HG03575 (cell line): ENCODE results near the gene CDC34.

Experiments
- ATAC-seq: cut with Tn5 transposase; IDR thresholded peaks from one replicate; pipeline ENCODE4 v1.9.1; 2021; ENCODE audit not compliant: unreplicated experiment, insufficient number of reproducible peaks, low FRiP score; ENCODE audit errors: extremely low read depth

Gene CDC34

DNA sequence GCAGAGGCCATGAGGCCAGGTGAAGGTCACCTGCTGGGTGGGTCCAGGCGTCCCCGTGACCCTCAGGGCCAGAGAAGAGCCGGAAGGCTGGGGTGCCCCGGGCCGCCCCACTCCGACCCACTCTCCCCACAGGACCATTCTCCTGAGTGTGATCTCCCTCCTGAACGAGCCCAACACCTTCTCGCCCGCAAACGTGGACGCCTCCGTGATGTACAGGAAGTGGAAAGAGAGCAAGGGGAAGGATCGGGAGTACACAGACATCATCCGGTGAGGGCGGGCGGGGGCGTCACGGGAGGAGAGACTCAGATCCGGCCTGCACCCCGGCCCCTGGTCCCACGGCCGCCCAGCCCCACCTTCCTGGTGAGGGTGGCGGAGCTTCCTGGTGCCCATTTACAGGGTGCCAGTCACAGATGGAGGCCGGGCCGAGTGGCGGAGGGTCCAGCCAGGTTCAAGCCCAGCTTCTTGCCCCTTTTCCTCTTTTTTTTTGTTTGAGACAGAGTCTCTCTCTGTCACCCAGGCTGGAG, 5.4 kb downstream of the CDC34 start:
- no peak for ATAC-seq

DNA sequence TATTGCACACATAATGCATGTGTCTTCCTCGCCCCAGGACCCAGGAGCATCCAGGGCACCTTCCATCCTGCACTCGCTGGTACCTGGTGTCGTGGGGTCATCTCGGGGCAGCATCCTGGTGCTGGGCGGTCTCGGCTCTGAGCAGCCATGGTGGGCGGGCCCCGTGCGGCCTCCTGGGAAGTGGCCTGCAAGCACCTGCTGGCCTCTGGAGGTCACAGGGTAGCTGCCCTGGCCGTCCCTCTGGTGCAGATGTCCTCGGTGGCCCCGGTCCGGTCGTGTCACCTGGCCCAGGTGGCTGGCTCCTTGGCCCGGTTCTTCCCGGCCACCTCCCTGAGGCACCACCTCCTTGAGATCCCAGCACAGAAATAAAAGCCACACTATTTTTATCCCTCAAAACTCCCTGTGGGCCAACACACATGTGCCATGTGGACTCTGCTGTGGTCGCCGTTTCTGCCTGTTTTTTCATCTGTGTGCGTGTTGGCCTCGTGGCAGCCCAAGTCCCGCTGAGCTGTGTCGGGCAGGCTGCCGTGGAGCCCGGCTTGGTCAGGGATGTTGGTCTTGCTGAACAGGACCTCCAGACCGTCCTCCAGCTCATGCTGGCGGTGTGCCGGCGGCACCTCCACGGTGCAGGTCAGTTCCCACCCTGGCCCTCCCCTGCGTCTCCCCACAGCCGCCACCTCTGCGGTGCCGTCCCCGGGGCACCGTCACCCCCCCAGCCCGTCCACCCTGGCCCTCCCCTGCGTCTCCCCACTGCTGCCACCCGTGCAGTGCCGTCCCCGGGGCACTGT, 7.3 kb downstream of the CDC34 start:
- ATAC-seq = no peak

DNA sequence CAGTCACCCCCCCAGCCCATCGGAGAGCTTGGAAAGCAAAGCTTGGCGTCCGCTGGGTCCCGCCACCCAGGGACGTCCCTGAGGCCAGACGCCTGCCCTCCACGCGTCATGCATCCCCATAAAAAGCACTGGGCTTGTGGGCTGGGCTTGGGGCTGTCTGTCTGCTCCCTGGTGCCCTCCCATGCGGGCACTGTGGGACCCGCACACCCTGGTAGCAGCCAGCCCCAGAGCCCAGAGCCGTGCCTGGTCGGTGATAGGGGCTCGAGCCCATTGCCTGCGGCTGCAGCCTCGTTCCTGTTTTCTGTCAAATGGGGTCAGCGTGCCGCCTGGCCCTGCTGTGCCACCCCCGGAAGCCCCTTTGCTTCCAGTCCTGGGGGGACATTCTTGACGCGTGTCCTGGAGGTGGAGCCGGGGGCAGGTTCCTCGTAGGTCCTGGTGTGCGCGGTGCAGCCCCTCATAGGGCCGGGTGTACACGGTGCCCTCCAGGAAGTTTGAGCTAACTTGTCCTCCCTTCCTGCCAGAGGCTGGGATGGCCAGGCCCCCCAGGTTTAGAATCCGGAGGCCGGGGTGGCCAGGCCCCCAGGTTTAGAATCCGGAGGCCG, 8.0 kb downstream of the CDC34 start:
- ATAC-seq = no peak

DNA sequence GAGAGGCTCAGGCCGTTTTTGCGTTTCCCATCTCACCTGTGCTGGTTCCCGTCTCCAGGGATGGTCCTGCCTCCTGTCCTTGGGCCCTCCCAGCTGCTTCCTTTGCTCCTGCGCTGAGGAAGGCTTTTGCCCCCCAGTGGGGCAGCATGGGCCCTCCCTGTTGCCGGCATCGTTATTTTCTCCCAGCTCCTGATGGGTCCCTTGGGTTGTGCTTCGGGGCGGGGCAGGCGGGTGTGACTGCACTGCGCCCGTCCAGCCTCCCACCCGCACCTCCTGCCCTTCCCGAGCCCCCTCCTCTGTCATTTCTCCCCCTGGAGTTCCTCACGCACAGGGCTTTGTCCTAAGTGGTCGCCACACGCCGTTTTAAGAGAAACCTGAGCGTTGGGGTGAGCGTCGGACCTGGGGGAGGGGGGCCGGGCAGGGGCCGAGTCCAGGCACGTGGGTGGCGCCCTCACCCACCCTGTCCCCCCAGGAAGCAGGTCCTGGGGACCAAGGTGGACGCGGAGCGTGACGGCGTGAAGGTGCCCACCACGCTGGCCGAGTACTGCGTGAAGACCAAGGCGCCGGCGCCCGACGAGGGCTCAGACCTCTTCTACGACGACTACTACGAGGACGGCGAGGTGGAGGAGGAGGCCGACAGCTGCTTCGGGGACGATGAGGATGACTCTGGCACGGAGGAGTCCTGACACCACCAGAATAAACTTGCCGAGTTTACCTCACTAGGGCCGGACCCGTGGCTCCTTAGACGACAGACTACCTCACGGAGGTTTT, 9.5 kb downstream of the CDC34 start:
- ATAC-seq = no peak

DNA sequence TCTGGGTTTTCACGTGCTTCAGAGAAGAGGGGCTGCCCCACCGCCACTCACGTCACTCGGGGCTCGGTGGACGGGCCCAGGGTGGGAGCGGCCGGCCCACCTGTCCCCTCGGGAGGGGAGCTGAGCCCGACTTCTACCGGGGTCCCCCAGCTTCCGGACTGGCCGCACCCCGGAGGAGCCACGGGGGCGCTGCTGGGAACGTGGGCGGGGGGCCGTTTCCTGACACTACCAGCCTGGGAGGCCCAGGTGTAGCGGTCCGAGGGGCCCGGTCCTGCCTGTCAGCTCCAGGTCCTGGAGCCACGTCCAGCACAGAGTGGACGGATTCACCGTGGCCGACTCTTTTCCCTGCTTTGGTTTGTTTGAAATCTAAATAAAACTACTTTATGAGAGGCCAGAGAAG, 10.1 kb downstream of the CDC34 start:
- no peak for ATAC-seq

DNA sequence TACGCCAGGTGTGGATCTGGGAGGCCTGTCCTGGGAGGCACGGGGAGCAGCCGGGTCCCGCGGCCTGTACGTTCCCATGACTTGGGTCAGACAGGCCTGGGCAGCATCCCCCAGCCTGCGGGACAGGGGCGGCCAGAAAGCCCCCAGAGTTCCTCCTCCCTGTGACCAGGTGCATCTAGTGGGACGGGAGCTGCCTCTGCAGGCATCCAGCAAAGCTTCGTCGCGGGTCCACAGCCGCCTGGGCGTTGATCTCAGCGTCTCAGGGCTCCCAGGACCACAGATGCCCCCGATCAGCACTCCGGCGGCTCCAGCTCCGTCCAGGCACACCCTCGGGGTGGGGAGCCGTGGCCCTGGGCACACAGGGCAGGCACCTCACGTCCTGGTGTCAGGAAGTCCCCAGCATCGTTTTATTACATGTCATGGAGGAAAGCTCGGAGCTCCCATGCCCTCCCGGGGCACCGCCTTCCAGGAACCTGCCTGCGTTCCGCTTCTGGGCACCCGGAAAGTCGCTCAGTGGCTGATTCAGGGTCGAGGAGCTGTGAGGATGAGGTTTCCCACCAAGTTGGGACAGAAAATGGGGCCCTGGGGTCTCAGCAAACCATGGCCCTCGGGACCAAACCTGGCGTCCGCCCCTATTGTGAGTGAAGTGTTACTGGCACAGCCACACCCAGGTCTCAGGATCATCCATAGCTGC, 10.8 kb downstream of the CDC34 start:
- no peak for ATAC-seq

DNA sequence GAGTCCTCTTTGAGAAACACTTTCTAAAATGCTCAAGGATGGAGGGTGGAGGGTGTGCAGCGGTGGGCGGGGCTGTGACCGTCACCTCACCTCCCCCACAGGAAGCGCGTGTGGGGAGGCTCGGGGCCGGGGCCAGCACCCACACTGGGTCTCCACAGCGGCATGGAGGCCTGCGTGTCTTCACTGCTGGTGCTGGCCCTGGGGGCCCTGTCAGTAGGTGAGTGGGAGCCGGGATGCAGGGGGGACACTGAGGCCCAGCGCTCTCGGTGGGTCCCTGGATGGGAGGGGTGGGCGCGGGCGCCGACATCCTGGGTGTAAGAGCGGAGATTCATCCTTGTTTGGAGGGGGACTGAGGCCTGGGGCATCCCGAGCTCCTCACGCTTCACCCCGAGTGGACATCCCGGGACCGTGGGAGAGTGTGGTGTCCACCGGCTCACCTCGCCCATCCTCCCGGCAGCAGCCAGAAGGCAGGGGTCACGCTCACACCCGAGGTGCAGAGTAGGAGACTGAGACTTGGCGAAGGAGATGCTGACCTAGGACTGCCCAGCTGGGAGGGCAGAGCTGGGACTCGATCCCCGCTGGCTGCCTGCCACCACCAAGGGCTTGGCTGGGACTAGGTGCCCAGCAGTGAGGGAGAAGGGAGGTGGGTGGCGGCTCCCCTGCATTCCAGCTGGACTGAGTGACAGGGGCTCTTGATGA, 12.5 kb downstream of the CDC34 start, which contains the start of gene GZMM:
Gene GZMM (plus strand): TSS at position 144 of the 699 bp plus-strand sequence. CDS start 19 bp downstream, at position 163.
- no peak for ATAC-seq

DNA sequence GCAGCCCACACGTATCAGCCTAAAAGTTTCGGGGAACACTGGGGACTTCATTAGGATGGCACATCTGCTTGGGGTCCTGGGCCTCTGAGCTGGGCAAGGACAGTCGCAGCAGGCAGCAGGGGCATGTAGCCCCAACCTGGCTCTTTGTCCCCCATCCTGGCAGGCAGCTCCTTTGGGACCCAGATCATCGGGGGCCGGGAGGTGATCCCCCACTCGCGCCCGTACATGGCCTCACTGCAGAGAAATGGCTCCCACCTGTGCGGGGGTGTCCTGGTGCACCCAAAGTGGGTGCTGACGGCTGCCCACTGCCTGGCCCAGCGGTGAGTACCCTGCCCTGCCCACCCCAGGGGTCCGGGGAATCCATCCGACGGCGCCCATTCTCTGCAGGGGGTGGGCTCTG, 15.6 kb downstream of the CDC34 start:
- no peak for ATAC-seq

DNA sequence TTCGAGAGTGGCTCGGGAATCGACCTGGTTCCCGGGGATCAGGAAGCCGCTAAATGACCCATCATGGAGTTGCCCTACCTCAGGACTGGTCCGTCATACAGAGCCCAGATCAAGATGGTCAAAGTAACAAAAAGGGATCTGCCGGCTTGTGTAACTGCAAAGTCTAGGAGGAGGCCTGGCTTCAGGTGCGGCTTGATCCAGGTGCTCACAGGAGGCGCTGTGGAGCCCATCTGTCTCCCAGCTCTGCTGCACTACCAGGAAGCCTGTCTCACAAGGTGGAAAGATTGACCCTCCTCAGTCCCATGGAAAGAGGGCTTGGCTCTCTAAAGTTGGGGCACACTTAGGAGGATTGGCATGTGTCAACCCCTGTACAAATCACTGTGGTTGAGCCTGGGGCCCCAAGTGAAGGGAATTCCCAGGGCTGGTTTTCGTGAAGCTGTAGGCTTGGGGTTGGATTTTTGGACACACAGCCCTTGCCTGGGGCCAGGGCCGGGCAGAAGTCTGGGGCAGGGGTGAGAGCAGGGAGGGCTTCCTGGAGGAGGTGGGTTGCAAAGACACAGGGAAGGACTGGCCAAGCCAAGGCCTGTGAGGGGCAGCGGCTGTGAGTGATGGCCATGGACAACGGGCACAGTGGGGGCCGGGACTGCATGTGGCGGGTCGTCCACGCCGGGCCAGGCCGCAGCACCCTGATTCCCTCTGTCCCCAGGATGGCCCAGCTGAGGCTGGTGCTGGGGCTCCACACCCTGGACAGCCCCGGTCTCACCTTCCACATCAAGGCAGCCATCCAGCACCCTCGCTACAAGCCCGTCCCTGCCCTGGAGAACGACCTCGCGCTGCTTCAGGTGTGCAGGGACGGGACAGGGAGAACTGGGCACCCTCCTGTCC, 16.5 kb downstream of the CDC34 start:
- ATAC-seq = no peak

DNA sequence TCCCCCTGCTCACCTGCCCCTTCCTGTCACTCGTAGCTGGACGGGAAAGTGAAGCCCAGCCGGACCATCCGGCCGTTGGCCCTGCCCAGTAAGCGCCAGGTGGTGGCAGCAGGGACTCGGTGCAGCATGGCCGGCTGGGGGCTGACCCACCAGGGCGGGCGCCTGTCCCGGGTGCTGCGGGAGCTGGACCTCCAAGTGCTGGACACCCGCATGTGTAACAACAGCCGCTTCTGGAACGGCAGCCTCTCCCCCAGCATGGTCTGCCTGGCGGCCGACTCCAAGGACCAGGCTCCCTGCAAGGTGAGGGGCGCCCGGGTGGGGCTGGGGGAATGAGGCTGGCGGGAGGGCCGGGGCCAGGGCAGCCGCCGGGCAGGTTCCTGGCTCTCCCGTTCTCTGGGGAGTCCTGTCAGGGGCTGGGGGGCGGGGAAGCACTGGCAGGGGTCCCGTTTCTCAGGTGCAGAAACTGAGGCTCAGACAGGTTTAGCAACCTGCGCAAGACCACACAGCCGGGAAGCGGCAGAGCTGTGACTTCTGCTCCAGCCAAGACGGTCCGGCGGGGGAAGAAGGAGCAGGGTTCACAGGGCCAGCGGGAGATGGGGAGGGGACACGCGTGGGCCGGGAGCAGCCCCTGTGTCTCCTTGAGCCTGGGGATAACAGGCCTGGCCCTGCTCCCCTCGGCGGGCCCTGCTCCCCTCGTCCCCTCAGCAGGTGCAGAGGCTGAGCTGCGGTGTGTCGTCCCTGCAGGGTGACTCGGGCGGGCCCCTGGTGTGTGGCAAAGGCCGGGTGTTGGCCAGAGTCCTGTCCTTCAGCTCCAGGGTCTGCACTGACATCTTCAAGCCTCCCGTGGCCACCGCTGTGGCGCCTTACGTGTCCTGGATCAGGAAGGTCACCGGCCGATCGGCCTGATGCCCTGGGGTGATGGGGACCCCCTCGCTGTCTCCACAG, 17.6 kb downstream of the CDC34 start:
- ATAC-seq = no peak

DNA sequence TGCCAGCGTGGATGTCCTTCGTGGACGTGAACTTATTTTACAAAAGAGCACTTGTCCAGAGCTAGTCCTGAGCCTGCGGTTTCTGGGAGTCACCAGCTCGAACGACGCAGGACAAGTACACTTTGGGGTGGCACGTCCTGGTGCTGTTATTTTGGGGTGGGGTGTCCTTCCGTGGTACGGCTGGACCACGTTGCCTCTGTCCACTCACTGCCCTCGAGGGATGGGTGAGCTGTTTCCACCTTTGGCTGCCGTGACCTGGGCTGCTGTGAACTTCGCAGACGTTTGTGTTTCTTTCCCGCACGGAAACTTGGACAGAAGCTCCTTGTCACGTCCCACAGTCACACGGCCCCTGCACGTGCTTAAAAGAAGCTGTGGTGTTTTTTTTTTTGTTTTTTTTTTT, 23.3 kb downstream of the CDC34 start:
- ATAC-seq = no peak

DNA sequence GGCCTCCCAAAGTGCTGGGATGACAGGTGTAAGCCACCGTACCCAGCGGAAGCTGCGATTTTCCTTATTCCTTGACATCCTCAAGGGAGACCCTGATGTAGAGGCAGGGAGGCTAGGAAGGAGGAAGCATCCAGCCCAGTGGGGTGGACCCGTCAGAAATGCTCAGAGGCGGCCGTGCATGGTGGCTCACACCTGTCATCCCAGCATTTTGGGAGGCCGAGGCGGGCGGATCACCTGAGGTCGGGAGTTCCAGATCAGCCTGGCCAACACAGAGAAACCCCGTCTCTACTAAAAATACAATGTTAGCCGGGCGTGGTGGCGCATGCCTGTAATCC, 23.9 kb downstream of the CDC34 start:
- ATAC-seq = no peak

DNA sequence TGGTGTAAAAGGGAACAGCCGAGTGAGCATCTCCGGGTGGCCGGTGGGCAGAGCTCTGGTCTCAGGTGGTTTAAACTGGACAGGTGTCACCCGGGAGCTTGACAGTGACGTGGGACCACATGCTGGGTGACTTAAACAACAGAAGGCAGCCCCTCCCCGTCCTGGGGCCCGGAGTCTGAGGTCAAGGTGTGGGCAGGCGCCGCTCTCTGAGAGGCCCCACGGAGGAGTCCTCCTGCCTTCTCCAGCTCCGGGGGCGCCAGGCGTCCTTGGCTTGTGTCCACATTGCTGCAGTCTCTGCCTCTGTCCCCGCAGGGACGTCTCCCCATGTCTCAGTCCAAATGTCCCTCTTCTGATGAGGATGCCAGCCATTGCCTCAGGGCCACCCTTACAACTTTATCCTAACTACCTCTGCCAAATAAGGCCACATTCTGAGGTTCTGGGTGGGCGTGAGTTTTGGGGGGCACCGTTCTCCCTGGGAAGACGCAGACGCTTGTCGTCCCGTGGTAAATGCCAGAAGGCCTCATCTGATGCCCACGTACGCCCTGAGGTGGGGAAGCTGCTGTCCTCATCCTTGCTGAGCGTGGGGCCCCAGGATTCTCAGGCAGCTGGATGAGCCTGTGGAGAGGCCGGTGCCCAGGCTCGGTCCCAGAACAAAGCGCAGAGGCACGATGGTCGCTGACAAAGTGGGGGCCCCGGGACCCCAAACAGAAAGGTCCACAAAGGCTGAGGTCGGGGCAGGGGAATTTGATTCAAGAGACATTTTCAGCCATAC, 25.2 kb downstream of the CDC34 start:
- no peak for ATAC-seq

DNA sequence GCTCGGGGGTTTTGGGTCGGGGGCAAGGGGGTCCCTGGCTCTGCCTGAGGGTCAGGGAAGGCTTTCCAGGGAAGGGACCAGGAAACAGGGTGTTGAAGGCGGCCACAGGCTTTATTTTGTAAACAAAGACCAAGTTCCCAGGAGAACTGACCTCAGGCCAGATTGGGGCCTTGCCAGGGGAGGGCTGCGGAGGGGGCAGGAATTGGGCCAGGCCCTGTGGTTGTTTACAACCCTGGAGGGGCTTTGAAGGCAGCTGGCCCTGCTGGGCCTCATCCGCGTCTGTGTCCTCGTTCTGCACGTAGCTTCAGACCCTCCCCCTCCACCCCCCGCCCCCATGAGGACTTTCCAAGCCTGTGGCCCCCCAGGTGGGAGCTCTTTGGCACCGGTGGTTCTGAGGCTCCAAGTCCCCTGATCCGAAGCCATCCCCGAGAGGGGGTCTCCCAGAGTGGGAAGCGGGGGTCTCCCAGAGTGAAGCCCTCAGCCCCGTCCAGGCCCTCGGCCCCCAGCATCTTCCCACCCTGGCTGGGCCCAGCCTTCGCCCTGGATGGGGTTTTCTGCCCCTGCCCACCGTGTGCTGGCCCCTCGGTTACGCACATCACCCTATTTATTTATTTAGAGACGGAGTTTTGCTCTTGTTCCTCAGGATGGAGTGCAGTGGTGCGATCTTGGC, 27.3 kb downstream of the CDC34 start:
- no peak for ATAC-seq

DNA sequence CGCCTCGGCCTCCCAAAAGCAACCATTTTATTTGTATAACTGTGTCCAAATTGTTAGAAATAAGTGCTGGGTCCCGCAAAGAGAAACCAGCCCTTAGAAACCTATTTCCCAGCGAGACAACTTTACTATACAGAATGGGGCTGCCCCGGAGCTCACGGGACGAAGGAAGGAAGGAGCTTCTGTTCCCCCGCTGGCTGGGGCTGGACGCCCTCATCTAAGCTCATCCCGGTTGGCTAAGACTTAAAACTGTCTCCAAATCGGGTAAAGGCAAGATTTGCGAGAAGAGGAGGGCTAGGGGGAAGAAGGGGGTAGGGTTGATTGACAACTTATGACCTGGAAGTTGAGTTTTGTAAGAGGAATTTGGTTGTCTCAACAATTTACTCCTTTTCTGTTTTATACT, 28.6 kb downstream of the CDC34 start:
- ATAC-seq = no peak

DNA sequence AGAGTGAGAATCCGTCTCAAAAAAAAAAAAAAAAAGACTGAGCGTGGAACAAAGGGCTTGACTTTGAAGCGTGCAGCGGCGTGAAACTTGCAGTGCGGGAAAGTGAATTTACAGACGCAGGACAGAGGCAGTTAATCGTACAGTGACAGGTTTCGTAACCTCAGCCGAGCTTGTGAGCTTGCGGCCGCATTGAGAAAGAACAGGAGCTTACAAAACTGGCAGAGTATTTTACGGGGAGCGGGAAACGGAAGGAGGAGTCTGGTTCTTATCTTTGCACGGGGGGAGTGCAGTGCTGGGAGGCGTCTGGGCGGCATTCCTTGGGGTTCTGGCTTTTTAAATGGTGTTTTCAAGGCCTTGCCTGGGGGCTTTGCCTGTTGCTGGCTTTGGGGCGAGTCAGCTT, 34.8 kb downstream of the CDC34 start:
- ATAC-seq = no peak
